ENCODE measurements around the gene MIB2. TPM values are rescaled to one million over a fixed set of nuclear protein-coding genes. Genes with fewer than 3 reads are reported as not detected.
"Not testable (repeated sequence)": the region's sequence is repeated elsewhere in the genome, so short reads cannot be mapped to it uniquely, and the experiment has no call there.

MIB2 gene
- total and polyA plus RNA-seq, 2 donors (not counting 1 experiment from before 2014, with no cell fraction given) = 94.0 to 95.9 TPM

DNA sequence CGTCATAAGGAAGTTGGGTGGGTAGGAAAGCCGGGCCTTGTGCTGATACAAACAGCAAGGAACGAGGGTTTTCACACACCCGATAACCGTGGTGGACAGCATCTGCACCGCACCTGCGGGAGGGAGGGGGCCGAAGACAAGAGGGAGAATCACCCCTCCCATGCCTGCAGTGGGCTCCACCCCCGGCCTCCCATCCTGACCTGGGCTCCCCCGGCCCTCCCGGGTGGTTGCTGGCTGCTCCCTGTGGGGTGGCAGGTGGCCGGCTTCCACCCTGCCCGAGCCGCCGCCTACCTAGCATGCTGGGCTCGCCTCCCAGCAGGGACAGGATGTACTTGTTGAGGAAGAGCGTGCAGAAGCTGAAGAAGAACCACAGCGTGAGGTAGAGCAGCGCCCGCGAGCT is 60.8 kb downstream of the MIB2 start:
- POLR2A ChIA-PET; H3K27ac Mint-ChIP-seq; H3K27ac ChIP-seq (ENCODE audit: low read length in 2 of 2); H3K27me3 Mint-ChIP-seq; CTCF ChIA-PET; H3K4me2 ChIP-seq (replicated peaks; ENCODE audit: low read depth, low read length, poor library complexity, severe bottlenecking); ATAC-seq (ENCODE audit: low read depth); DNase-seq; H3K4me3 ChIP-seq (ENCODE audit: control extremely low read depth in 1 of 5, extremely low read depth in 1 of 5, insufficient read depth in 1 of 5, low read depth in 2 of 5, low read length in 4 of 5); H2AFZ ChIP-seq (ENCODE audit: insufficient read depth, low read depth, low read length, poor library complexity, severe bottlenecking); H3K9me3 Mint-ChIP-seq (ENCODE audit: insufficient read depth); H3K27me3 ChIP-seq (replicated peaks in 1 of 4; ENCODE audit: control extremely low read depth in 1 of 4, control insufficient read depth in 3 of 4, insufficient read depth in 4 of 4, low read length in 3 of 4); H3K9me3 ChIP-seq (ENCODE audit: control extremely low read depth in 1 of 3, control insufficient read depth in 2 of 3, insufficient read depth in 1 of 3, low read length in 2 of 3); H3K9ac ChIP-seq (ENCODE audit: low read length); H3K4me3 Mint-ChIP-seq: not testable (repeated sequence)
- no CpG with 5 or more reads among the region's 21 CpGs for WGBS (ENCODE audit: insufficient coverage)
- H3K36me3 ChIP-seq (replicated peaks in 1 of 2; ENCODE audit: control extremely low read depth in 1 of 2, control insufficient read depth in 1 of 2, extremely low read depth in 1 of 2, insufficient read depth in 2 of 2, low read length in 1 of 2) = peaks cover under 1 to 18% of the 10 kb centered on the region in 2 experiments
- peaks cover 23% of the 10 kb centered on the region for H3K79me2 ChIP-seq (ENCODE audit: control insufficient read depth, insufficient read depth, low read length)
- peaks cover 9 to 22% of the 10 kb centered on the region in 2 donors for H3K4me1 ChIP-seq (ENCODE audit: control insufficient read depth in 2 of 2, insufficient read depth in 2 of 2, low read length in 2 of 2)
- H4K20me1 ChIP-seq (ENCODE audit: control insufficient read depth, insufficient read depth, low read length, poor library complexity, severe bottlenecking) = peaks cover 14% of the 10 kb centered on the region
- intact Hi-C loops (cut with micrococcal nuclease) = loop anchor here (5.0 kb wide), 1 partner anchor 104 kb away; the partner anchor contains the start of gene SSU72
- peaks cover 26% of the 10 kb centered on the region for H3K4me1 Mint-ChIP-seq

DNA sequence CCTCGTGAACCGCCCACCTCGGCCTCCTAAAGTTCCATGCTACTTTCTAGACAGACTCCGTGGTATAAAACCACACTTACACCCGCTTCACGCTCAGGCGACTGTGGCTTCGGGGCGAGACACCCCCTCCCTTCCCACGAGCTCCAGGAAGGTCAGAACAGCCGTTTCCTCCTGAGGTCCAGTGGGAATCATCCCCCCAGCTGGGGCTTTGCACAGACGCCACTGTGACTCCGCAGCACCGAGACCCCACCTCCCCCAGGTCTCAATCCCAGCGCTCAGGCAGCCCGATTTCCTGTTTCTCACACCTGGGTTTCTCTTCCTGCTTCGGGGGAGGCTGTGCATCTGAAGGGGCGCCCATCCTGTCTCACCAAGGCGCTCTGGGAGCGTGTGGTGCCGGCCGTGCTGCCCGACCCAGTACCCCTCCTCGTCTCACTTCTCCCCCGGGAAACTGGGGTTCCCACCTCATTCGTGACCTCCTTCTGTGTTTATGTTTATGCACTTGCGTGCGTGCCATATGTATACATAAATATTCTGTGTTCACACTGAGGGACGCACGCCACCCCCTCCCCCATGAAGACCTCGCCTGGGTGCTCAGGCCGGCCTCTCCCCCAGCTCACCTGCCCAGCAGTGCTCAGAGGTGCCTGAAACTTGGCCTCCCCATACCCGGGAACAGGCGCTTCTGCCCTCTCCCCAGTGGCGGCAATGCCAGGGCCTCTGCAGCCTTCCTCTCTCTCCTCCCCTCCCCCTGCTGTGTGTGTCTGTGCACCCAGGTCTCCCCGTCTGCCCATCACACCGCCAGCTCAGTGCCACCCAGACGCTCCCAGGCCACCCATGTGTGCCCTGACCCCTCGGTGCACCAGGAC is 62.6 kb downstream of the MIB2 start:
- Histone ChIP-seq H3K4me2 (replicated peaks; ENCODE audit: low read depth, low read length, poor library complexity, severe bottlenecking) (peak overlapping the region; percentile 70), H3K36me3 (replicated peaks in 1 of 2; ENCODE audit: control extremely low read depth in 1 of 2, control insufficient read depth in 1 of 2, extremely low read depth in 1 of 2, insufficient read depth in 2 of 2, low read length in 1 of 2) (peaks cover 0 to 12% of the 10 kb centered on the region in 2 experiments), H3K79me2 (ENCODE audit: control insufficient read depth, insufficient read depth, low read length) (peaks cover 30% of the 10 kb centered on the region), H3K9ac (ENCODE audit: low read length) (peak overlapping the region; percentile 47), H3K27ac (ENCODE audit: low read length in 2 of 2) (peak overlapping the region; percentile 74 to 76), H4K20me1 (ENCODE audit: control insufficient read depth, insufficient read depth, low read length, poor library complexity, severe bottlenecking) (peaks cover 28% of the 10 kb centered on the region), H2AFZ (ENCODE audit: insufficient read depth, low read depth, low read length, poor library complexity, severe bottlenecking) (peak overlapping the region; percentile 43), H3K9me3 (ENCODE audit: control extremely low read depth in 1 of 3, control insufficient read depth in 2 of 3, insufficient read depth in 1 of 3, low read length in 2 of 3) (no peaks in the 10 kb centered on the region), H3K4me3 (ENCODE audit: control extremely low read depth in 1 of 5, extremely low read depth in 1 of 5, insufficient read depth in 1 of 5, low read depth in 2 of 5, low read length in 4 of 5) (peak overlapping the region in 4 of 5 experiments; percentile 35 to 56 (median 47)), H3K4me1 (ENCODE audit: control insufficient read depth in 2 of 2, insufficient read depth in 2 of 2, low read length in 2 of 2) (peaks cover 9 to 22% of the 10 kb centered on the region in 2 donors), H3K27me3 (replicated peaks in 1 of 4; ENCODE audit: control extremely low read depth in 1 of 4, control insufficient read depth in 3 of 4, insufficient read depth in 4 of 4, low read length in 3 of 4) (no peaks in the 10 kb centered on the region)
- DNase-seq (peak; percentile 87), ATAC-seq (ENCODE audit: low read depth) (peak; percentile 75)
- peak overlapping the region; percentile 98 for H3K27ac Mint-ChIP-seq
- ChIA-PET CTCF (interaction anchor here (0.9 to 1.3 kb wide), 5 partner anchors 9 to 231 kb away, joined by 3 to 4 read pairs (median 3); no protein-coding TSS in a partner anchor), POLR2A (interaction anchor here (0.7 to 1.3 kb wide), 4 partner anchors 59 to 529 kb away, joined by 4 to 5 read pairs (median 4); partner anchors contain the start of gene MIB2)
- H3K9me3 Mint-ChIP-seq (ENCODE audit: insufficient read depth) = no peaks in the 10 kb centered on the region
- intact Hi-C loops (cut with micrococcal nuclease) = loop anchor here (2.0 to 5.0 kb wide), 2 partner anchors 101 to 106 kb away; partner anchors contain the start of genes NADK and SSU72
- H3K4me3 Mint-ChIP-seq = peak overlapping the region; percentile 86
- WGBS (ENCODE audit: insufficient coverage) = 3% methylated on average over 30 of the region's 39 CpGs
- TF ChIP-seq EZH2 (IDR thresholded peaks at IDR 0.05; ENCODE audit: borderline replicate concordance, insufficient read depth, low read depth, low read length, poor library complexity, severe bottlenecking) = no peak
- H3K27me3 Mint-ChIP-seq = no peaks in the 10 kb centered on the region
- peaks cover 29% of the 10 kb centered on the region for H3K4me1 Mint-ChIP-seq

Measured in B cell (primary cell).